Endothelial cell of umbilical vein (primary cell): ENCODE measurements around the gene SPPL2C. TPM values are rescaled to one million over a fixed set of nuclear protein-coding genes. Genes with fewer than 3 reads are reported as not detected.

Source experiments
- BruUV-seq: library from RNA; stranded (reverse); fragments of 400-500 nt; replicated peaks from 2 replicates; lab custom pipeline; 2021; lab: Mats Ljungman, UMichigan
- CTCF ChIA-PET: fragments of 300-600, 350-600 bp; sonication (Branson Sonifier 250); formaldehyde crosslinking; loops from one replicate; lab custom pipeline; 2021; ENCODE audit warnings: antibody characterized with exemption, inconsistent platforms; lab: Charles Lee
- POLR2A ChIA-PET: fragments of 300-600, 350-600 bp; sonication (Branson Sonifier 250); formaldehyde crosslinking; loops from one replicate; lab custom pipeline; 2021; ENCODE audit warnings: antibody characterized with exemption, inconsistent platforms; lab: Charles Lee
- DNase-seq: peaks from one replicate; pipeline ENCODE4 v3.0.0-alpha.2; 2011; ENCODE audit warnings: low read depth, low spot score
- FAIRE-seq: peaks from 2 replicates; lab custom pipeline; 2011; peaks lifted over from hg19 to GRCh38; lab: Jason Lieb, UNC
- H2AFZ ChIP-seq: 2 replicates; pipeline ENCODE4 v1.6.0; 2012; ENCODE audit warnings: low read depth, low read length, control low read depth, inconsistent platforms
- H3K27ac ChIP-seq: 2 replicates; pipeline ENCODE4 v1.5.1; 2011; ENCODE audit warnings: low read depth, mild to moderate bottlenecking, control low read depth, low read length, moderate library complexity; ENCODE audit not compliant: insufficient read depth
- H3K27me3 ChIP-seq, 2 experiments: 2 replicates each; pipeline versions ENCODE4 v1.6.0 to v1.6.1; 2011; ENCODE audit warnings: low read length in 2 of 2, mixed read lengths in 1 of 2; ENCODE audit not compliant: control insufficient read depth in 2 of 2, insufficient read depth in 2 of 2
- H3K36me3 ChIP-seq, 2 experiments: 2 replicates in 1 of 2; 3 replicates in 1 of 2; pipeline ENCODE4 v1.5.1; 2011; ENCODE audit warnings: low read length in 2 of 2, mild to moderate bottlenecking in 1 of 2, moderate library complexity in 1 of 2; ENCODE audit not compliant: control insufficient read depth in 2 of 2, insufficient read depth in 2 of 2; ENCODE audit errors: extremely low read depth in 1 of 2
- H3K4me1 ChIP-seq: 3 replicates; pipeline ENCODE4 v1.5.1; 2011; ENCODE audit warnings: mild to moderate bottlenecking, low read length; ENCODE audit not compliant: control insufficient read depth, insufficient read depth; ENCODE audit errors: extremely low read depth
- H3K4me2 ChIP-seq: 2 replicates; pipeline ENCODE4 v1.6.1; 2011; ENCODE audit warnings: low read length, control low read depth, mixed read lengths; ENCODE audit not compliant: insufficient read depth
- H3K4me3 ChIP-seq, 3 experiments: fragments of 200-600 bp in 1 of 3; sonication (generic), shearing (Covaris generic) in 1 of 3; replicated peaks in 1 of 3; 2 replicates each; pipeline ENCODE4 v1.5.1; 2011 to 2016; ENCODE audit warnings: control low read depth in 3 of 3, low read length in 3 of 3, mild to moderate bottlenecking in 2 of 3, inconsistent platforms in 1 of 3, low read depth in 1 of 3, moderate library complexity in 1 of 3; ENCODE audit not compliant: insufficient read depth in 1 of 3
- H3K79me2 ChIP-seq: 2 replicates; pipeline ENCODE4 v1.6.0; 2012; ENCODE audit warnings: low read length, inconsistent platforms; ENCODE audit not compliant: control insufficient read depth, insufficient read depth
- H3K9ac ChIP-seq: replicated peaks from 2 replicates; pipeline ENCODE3; 2011; ENCODE audit warnings: low read length, control low read depth; ENCODE audit not compliant: insufficient read depth; ENCODE audit errors: extremely low read depth
- H3K9me1 ChIP-seq: replicated peaks from 3 replicates; pipeline ENCODE4 v1.6.0; 2011; ENCODE audit warnings: mild to moderate bottlenecking, low read length; ENCODE audit not compliant: control insufficient read depth, insufficient read depth; ENCODE audit errors: extremely low read depth
- H3K9me3 ChIP-seq: replicated peaks from 2 replicates; pipeline ENCODE4 v1.5.1; 2012; ENCODE audit warnings: low read length, inconsistent platforms; ENCODE audit not compliant: control insufficient read depth, insufficient read depth
- H4K20me1 ChIP-seq: replicated peaks from 2 replicates; pipeline ENCODE3; 2011; ENCODE audit warnings: mild to moderate bottlenecking, low read length; ENCODE audit not compliant: control insufficient read depth, insufficient read depth; ENCODE audit errors: extremely low read depth
- EZH2 ChIP-seq: IDR thresholded peaks from 2 replicates; pipeline ENCODE4 v1.6.1; 2012; ENCODE audit warnings: borderline replicate concordance, low read depth, mild to moderate bottlenecking, moderate library complexity, low read length, inconsistent platforms; ENCODE audit not compliant: severe bottlenecking
- FOS ChIP-seq: IDR thresholded peaks from 2 replicates; pipeline ENCODE4 v1.6.1; 2011; ENCODE audit warnings: mild to moderate bottlenecking, low read length, moderate library complexity, borderline replicate concordance; ENCODE audit not compliant: insufficient read depth
- GATA2 ChIP-seq: IDR thresholded peaks from 2 replicates; pipeline ENCODE4 v1.7.0; 2011; ENCODE audit warnings: low read depth, mild to moderate bottlenecking, moderate library complexity, mixed read lengths, low read length; ENCODE audit not compliant: insufficient read length, insufficient read depth
- JUN ChIP-seq: IDR thresholded peaks from 2 replicates; pipeline ENCODE4 v1.6.1; 2011; ENCODE audit warnings: borderline replicate concordance, low read depth; ENCODE audit not compliant: insufficient read length, insufficient read depth
- MYC ChIP-seq: IDR thresholded peaks from one replicate; pipeline ENCODE4 v1.6.1; 2011; ENCODE audit warnings: mild to moderate bottlenecking, low read depth, low read length
- POLR2A ChIP-seq: IDR thresholded peaks from 2 replicates; pipeline ENCODE4 v1.6.1; 2012; ENCODE audit warnings: low read depth, mild to moderate bottlenecking, control low read depth, low read length
- POLR2AphosphoS5 ChIP-seq: IDR thresholded peaks from 2 replicates; pipeline ENCODE4 v1.6.1; 2012; ENCODE audit warnings: low read depth, mild to moderate bottlenecking, control low read depth, low read length, moderate library complexity; ENCODE audit not compliant: insufficient read depth
- dilution Hi-C: fragments of 300-500 bp; cut with MboI; formaldehyde crosslinking; loops from one replicate; pipeline ENCODE4 v1.15.0; 2019; ENCODE audit warnings: low sequenced_read_pairs; ENCODE audit not compliant: extremely low pct_ligation_motif_present
- intact Hi-C: fragments of 100-400 bp; cut with micrococcal nuclease; formaldehyde crosslinking; loops from one replicate; pipeline ENCODE4 v1.10.0; 2022
- polyA plus RNA-seq, 4 experiments: library from polyadenylated mRNA; depleted of rRNA in 3 of 4; stranded (reverse) in 3 of 4; unstranded in 1 of 4; fragments of >200 nt; gene quantifications; 2 replicates each; pipeline versions ENCODE4 v1.2.1 to v1.2.3, GENCODE V29; 2011 to 2012; ENCODE audit warnings: missing spikeins in 1 of 4
- total RNA-seq: library from RNA; stranded (reverse); gene quantifications from 2 replicates; pipeline ENCODE4 v1.2.3, GENCODE V29; 2021
- TF ChIP-seq, protein P1 (sequence below), 2 donors: IDR thresholded peaks; 1 replicate in 1 of 2; 2 replicates in 1 of 2; pipeline ENCODE4 v1.5.1; 2011; ENCODE audit warnings: low read length in 2 of 2, mild to moderate bottlenecking in 2 of 2, moderate library complexity in 2 of 2, control low read depth in 1 of 2, inconsistent platforms in 1 of 2, low read depth in 1 of 2; ENCODE audit not compliant: insufficient read depth in 1 of 2; ENCODE audit errors: extremely low read depth in 1 of 2
- TF ChIP-seq, protein P2 (sequence below): IDR thresholded peaks from 2 replicates; pipeline ENCODE4 v1.6.1; 2011; ENCODE audit not compliant: insufficient read depth, insufficient read length

SPPL2C gene
- total and polyA plus RNA-seq, 2 donors (not counting 3 experiments of a cell fraction or from before 2014, with no cell fraction given) = not detected

DNA sequence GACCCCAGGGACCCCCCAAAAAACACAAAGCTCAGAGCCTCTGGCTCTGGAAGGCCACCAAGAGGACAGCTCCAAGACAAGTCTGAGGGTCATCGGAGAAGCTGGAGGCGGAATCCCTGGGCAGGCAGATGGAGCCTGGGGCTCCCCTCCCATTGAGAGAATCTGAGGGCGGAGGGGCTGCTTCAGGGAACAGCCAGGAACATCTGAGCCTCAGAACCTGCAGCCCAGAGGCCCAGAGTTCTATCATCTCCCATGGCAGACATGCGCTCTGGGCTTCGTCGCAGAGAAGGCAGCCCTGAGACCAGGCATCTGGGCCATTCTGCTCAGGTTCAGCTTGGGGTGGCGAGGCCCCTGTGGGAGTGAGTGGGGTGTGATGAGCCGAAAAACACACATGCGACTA is 7.1 kb upstream of the SPPL2C start:
- H3K27ac ChIP-seq = no peak overlapping the region
- H3K36me3 ChIP-seq = no peaks in the 10 kb centered on the region
- no peaks in the 10 kb centered on the region for H4K20me1 ChIP-seq
- H3K9me3 ChIP-seq = no peaks in the 10 kb centered on the region
- no peak overlapping the region for H3K4me3 ChIP-seq
- no peak overlapping the region for H3K4me2 ChIP-seq
- no peaks in the 10 kb centered on the region for H3K79me2 ChIP-seq
- TF ChIP-seq GATA2 = no peak
- no peak for TF ChIP-seq JUN
- TF ChIP-seq MYC = no peak
- intact Hi-C loops (loop anchor here (10.0 kb wide), 1 partner anchor 443 kb away; no protein-coding TSS in a partner anchor), dilution Hi-C loops (no loop called here)
- H3K9me1 ChIP-seq = no peaks in the 10 kb centered on the region
- FAIRE-seq (no peak), DNase-seq (no peak)
- BruUV-seq = no TSS peak
- H3K4me1 ChIP-seq = no peaks in the 10 kb centered on the region
- no peaks in the 10 kb centered on the region for H3K27me3 ChIP-seq
- ChIA-PET POLR2A (no interaction called here), CTCF (interaction anchor here (1.8 to 4.1 kb wide), 3 partner anchors 14 to 198 kb away, joined by 5 to 33 read pairs (median 23); no protein-coding TSS in a partner anchor)
- no peak overlapping the region for H2AFZ ChIP-seq
- H3K9ac ChIP-seq = no peak overlapping the region

DNA sequence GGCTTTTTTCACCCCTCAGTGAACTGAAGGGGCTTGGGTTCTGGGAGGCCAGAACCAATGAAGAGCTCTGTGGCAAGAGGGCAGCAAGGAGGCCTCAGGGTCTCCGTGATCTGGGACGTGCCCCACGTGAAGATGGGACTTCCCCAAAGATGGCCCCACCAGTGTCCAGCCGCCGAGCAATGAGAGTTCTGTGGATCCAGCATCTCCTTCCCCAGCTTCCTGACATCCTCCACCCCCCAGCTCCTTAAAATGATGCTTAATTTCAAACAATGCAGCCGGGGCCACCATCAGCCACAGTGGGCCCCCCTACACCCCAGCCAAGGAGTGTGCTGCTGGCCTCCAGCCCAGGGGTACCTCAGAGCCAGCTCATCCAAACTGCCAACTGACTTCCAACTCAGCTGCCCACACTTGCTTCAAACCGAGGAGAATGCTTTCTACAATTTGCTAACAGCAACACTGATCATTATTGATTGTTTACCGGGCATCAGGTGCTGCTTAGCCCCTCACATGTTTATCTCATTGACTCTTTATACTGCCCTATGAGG is 5.9 kb upstream of the SPPL2C start:
- no peaks in the 10 kb centered on the region for H4K20me1 ChIP-seq
- no peak overlapping the region for H3K4me2 ChIP-seq
- H3K4me3 ChIP-seq = no peak overlapping the region
- FAIRE-seq (no peak), DNase-seq (no peak)
- no peak for TF ChIP-seq POLR2A
- TF ChIP-seq MYC = no peak
- TF ChIP-seq, protein P1, sequence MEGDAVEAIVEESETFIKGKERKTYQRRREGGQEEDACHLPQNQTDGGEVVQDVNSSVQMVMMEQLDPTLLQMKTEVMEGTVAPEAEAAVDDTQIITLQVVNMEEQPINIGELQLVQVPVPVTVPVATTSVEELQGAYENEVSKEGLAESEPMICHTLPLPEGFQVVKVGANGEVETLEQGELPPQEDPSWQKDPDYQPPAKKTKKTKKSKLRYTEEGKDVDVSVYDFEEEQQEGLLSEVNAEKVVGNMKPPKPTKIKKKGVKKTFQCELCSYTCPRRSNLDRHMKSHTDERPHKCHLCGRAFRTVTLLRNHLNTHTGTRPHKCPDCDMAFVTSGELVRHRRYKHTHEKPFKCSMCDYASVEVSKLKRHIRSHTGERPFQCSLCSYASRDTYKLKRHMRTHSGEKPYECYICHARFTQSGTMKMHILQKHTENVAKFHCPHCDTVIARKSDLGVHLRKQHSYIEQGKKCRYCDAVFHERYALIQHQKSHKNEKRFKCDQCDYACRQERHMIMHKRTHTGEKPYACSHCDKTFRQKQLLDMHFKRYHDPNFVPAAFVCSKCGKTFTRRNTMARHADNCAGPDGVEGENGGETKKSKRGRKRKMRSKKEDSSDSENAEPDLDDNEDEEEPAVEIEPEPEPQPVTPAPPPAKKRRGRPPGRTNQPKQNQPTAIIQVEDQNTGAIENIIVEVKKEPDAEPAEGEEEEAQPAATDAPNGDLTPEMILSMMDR (IDR thresholded peaks at IDR 0.05; ENCODE audit: extremely low read depth in 1 of 2, insufficient read depth in 1 of 2, low read depth in 1 of 2, low read length in 2 of 2) = no peak
- TF ChIP-seq, protein P2, sequence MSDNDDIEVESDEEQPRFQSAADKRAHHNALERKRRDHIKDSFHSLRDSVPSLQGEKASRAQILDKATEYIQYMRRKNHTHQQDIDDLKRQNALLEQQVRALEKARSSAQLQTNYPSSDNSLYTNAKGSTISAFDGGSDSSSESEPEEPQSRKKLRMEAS = no peak
- TF ChIP-seq EZH2 = no peak
- no peak for TF ChIP-seq GATA2
- TF ChIP-seq JUN = no peak
- no peak for TF ChIP-seq POLR2AphosphoS5
- TF ChIP-seq FOS = no peak
- H3K9me3 ChIP-seq = no peaks in the 10 kb centered on the region
- dilution Hi-C loops = no loop called here
- no peak overlapping the region for H3K9ac ChIP-seq
- no peaks in the 10 kb centered on the region for H3K27me3 ChIP-seq
- H3K27ac ChIP-seq = no peak overlapping the region
- H3K4me1 ChIP-seq = no peaks in the 10 kb centered on the region
- no peaks in the 10 kb centered on the region for H3K9me1 ChIP-seq
- no peaks in the 10 kb centered on the region for H3K36me3 ChIP-seq
- no TSS peak for BruUV-seq
- H2AFZ ChIP-seq = no peak overlapping the region
- POLR2A ChIA-PET = no interaction called here
- intact Hi-C loops = loop anchor here (10.0 kb wide), 1 partner anchor 444 kb away; no protein-coding TSS in a partner anchor
- H3K79me2 ChIP-seq = no peaks in the 10 kb centered on the region
- CTCF ChIA-PET = interaction anchor here (0.7 to 4.1 kb wide), 6 partner anchors 12 to 703 kb away, joined by 3 to 23 read pairs (median 3); partner anchors contain the start of gene ACBD4
